Measurements from ENCODE around the gene ZNF230. TPM values are rescaled to one million over a fixed set of nuclear protein-coding genes. Genes with fewer than 3 reads are reported as not detected.

ZNF230 gene
- total and polyA plus RNA-seq, 8 donors: 4.0 to 10.7 (median 9.1) TPM

- peaks cover 0 to 17% of the 10 kb centered on the region in 2 donors for H3K36me3 ChIP-seq
- peaks cover 0 to 35% of the 10 kb centered on the region in 2 donors for H3K9me3 ChIP-seq
- ATAC-seq: peak; percentile 100
- H3K27ac ChIP-seq: peak within 1 kb of the TSS; percentile 33 to 70
- peak within 1 kb of the TSS; percentile 65 to 89 for H3K4me3 ChIP-seq
- DNase-seq: peak; percentile 93 to 96 (median 96)
- intact Hi-C loops (cut with DNase I): no loop called here
- TF ChIP-seq, protein P1, sequence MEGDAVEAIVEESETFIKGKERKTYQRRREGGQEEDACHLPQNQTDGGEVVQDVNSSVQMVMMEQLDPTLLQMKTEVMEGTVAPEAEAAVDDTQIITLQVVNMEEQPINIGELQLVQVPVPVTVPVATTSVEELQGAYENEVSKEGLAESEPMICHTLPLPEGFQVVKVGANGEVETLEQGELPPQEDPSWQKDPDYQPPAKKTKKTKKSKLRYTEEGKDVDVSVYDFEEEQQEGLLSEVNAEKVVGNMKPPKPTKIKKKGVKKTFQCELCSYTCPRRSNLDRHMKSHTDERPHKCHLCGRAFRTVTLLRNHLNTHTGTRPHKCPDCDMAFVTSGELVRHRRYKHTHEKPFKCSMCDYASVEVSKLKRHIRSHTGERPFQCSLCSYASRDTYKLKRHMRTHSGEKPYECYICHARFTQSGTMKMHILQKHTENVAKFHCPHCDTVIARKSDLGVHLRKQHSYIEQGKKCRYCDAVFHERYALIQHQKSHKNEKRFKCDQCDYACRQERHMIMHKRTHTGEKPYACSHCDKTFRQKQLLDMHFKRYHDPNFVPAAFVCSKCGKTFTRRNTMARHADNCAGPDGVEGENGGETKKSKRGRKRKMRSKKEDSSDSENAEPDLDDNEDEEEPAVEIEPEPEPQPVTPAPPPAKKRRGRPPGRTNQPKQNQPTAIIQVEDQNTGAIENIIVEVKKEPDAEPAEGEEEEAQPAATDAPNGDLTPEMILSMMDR (IDR thresholded peaks at IDR 0.05): no peak
- H3K4me1 ChIP-seq: peaks cover 7 to 17% of the 10 kb centered on the region in 2 donors
- H3K27me3 ChIP-seq: peaks cover 0 to 28% of the 10 kb centered on the region in 2 donors
These were observed 49.1 kb downstream of the ZNF230 start, which contains the start of gene ZNF223 for GRCh38 chr19:44051650-44052402. ZNF223 (plus strand) TSS chr19:44052036; CDS start chr19:44055177, 3,141 bp downstream.

- Histone ChIP-seq H3K36me3 (peaks cover 0 to 57% of the 10 kb centered on the region in 2 donors), H3K9me3 (peaks cover 0 to 54% of the 10 kb centered on the region in 2 donors), H3K27ac (no peak overlapping the region), H3K4me3 (no peak overlapping the region), H3K27me3 (no peaks in the 10 kb centered on the region), H3K4me1 (peaks cover 7 to 16% of the 10 kb centered on the region in 2 donors)
- ATAC-seq: no peak
- TF ChIP-seq, protein P1 (IDR thresholded peaks at IDR 0.05): no peak
- DNase-seq: no peak
- intact Hi-C loops (cut with DNase I): no loop called here
These were observed 53.1 kb downstream of the ZNF230 start for GRCh38 chr19:44055870-44056269.

GRCh38 chr19:44059229-44059628, 56.5 kb downstream of the ZNF230 start:
- intact Hi-C loops (cut with DNase I): no loop called here
- TF ChIP-seq, protein P1 (IDR thresholded peaks at IDR 0.05): no peak
- DNase-seq (no peak), ATAC-seq (no peak)
- H3K9me3 ChIP-seq: peaks cover under 1 to 78% of the 10 kb centered on the region in 2 donors
- H3K36me3 ChIP-seq: peaks cover 0 to 90% of the 10 kb centered on the region in 2 donors
- H3K27me3 ChIP-seq: no peaks in the 10 kb centered on the region
- H3K4me1 ChIP-seq: no peaks in the 10 kb centered on the region
- H3K4me3 ChIP-seq: no peak overlapping the region
- no peak overlapping the region for H3K27ac ChIP-seq

- H3K4me3 ChIP-seq: no peak overlapping the region
- DNase-seq (no peak), ATAC-seq (no peak)
- H3K9me3 ChIP-seq: peaks cover 2 to 78% of the 10 kb centered on the region in 2 donors
- H3K27ac ChIP-seq: no peak overlapping the region
- intact Hi-C loops (cut with DNase I): no loop called here
- TF ChIP-seq, protein P1 (IDR thresholded peaks at IDR 0.05): no peak
- H3K36me3 ChIP-seq: peaks cover 0 to 96% of the 10 kb centered on the region in 2 donors
- no peaks in the 10 kb centered on the region for H3K4me1 ChIP-seq
- no peaks in the 10 kb centered on the region for H3K27me3 ChIP-seq
These were observed 58.3 kb downstream of the ZNF230 start for GRCh38 chr19:44061038-44061437.

Other genes with a start within 250 kb of the ZNF230 start
- 10 to 100 TPM; 40.9 to 49.6 TPM for gene SMG9, start 248.0 kb upstream of the ZNF230 start, total RNA-seq
- gene SMG9, start 248.0 kb upstream of the ZNF230 start, polyA plus RNA-seq (ENCODE audit: insufficient read length in 6 of 6): 10 to 100 TPM; 48.5 to 66.2 (median 55.7) TPM
- gene KCNN4, start 222.0 kb upstream of the ZNF230 start, total RNA-seq: 10 to 100 TPM in 1 of 2 donors, 1 to 10 TPM in 1; 9.6 to 21.5 TPM
- 1 to 10 TPM in 5 of 6 donors, under 1 TPM in 1; 0.67 to 4.3 (median 2.0) TPM for gene KCNN4, start 222.0 kb upstream of the ZNF230 start, polyA plus RNA-seq (ENCODE audit: insufficient read length in 6 of 6)
- 1 to 10 TPM; 2.2 to 6.3 TPM for gene LYPD5, start 200.5 kb upstream of the ZNF230 start, total RNA-seq
- under 1 TPM; 0.20 to 0.80 (median 0.46) TPM for gene LYPD5, start 200.5 kb upstream of the ZNF230 start, polyA plus RNA-seq (ENCODE audit: insufficient read length in 6 of 6)
- gene ZNF283, start 175.6 kb upstream of the ZNF230 start, total RNA-seq: 10 to 100 TPM in 1 of 2 donors, 1 to 10 TPM in 1; 8.1 to 10.4 TPM
- 10 to 100 TPM; 19.2 to 26.8 (median 22.6) TPM for gene ZNF283, start 175.6 kb upstream of the ZNF230 start, polyA plus RNA-seq (ENCODE audit: insufficient read length in 6 of 6)
- 1 to 10 TPM; 2.1 to 6.1 TPM for gene ZNF404, start 119.0 kb upstream of the ZNF230 start, total RNA-seq
- 10 to 100 TPM; 16.0 to 22.6 (median 21.1) TPM for gene ZNF404, start 119.0 kb upstream of the ZNF230 start, polyA plus RNA-seq (ENCODE audit: insufficient read length in 6 of 6)
- 10 to 100 TPM; 12.9 to 13.4 TPM for gene ZNF45, start 67.7 kb upstream of the ZNF230 start, total RNA-seq
- 10 to 100 TPM; 30.1 to 33.4 (median 32.1) TPM for gene ZNF45, start 67.7 kb upstream of the ZNF230 start, polyA plus RNA-seq (ENCODE audit: insufficient read length in 6 of 6)
- 1 to 10 TPM; 4.3 to 6.5 TPM for gene ZNF221, start 51.7 kb upstream of the ZNF230 start, total RNA-seq
- gene ZNF221, start 51.7 kb upstream of the ZNF230 start, polyA plus RNA-seq (ENCODE audit: insufficient read length in 6 of 6): 10 to 100 TPM in 1 of 6 donors, 1 to 10 TPM in 5; 6.4 to 11.9 (median 9.4) TPM
- gene ZNF155, start 18.8 kb upstream of the ZNF230 start, total RNA-seq: 1 to 10 TPM; 7.2 to 8.1 TPM
- gene ZNF155, start 18.8 kb upstream of the ZNF230 start, polyA plus RNA-seq (ENCODE audit: insufficient read length in 6 of 6): 10 to 100 TPM; 16.3 to 20.6 (median 17.8) TPM
- gene ZNF222, start 22.4 kb downstream of the ZNF230 start, total RNA-seq: 1 to 10 TPM; 3.2 to 3.4 TPM
- gene ZNF222, start 22.4 kb downstream of the ZNF230 start, polyA plus RNA-seq (ENCODE audit: insufficient read length in 6 of 6): 10 to 100 TPM in 5 of 6 donors, 1 to 10 TPM in 1; 9.6 to 13.4 (median 10.4) TPM
- 1 to 10 TPM; 5.0 to 5.1 TPM for gene ZNF223, start 49.1 kb downstream of the ZNF230 start, total RNA-seq
- gene ZNF223, start 49.1 kb downstream of the ZNF230 start, polyA plus RNA-seq (ENCODE audit: insufficient read length in 6 of 6): 10 to 100 TPM; 11.9 to 16.1 (median 14.1) TPM
- gene ZNF284, start 69.2 kb downstream of the ZNF230 start, total RNA-seq: 1 to 10 TPM; 2.4 to 3.3 TPM
- gene ZNF284, start 69.2 kb downstream of the ZNF230 start, polyA plus RNA-seq (ENCODE audit: insufficient read length in 6 of 6): 1 to 10 TPM; 6.1 to 9.9 (median 7.4) TPM
- 10 to 100 TPM; 21.6 to 21.7 TPM for gene ZNF224, start 91.4 kb downstream of the ZNF230 start, total RNA-seq
- 10 to 100 TPM; 43.2 to 52.7 (median 50.9) TPM for gene ZNF224, start 91.4 kb downstream of the ZNF230 start, polyA plus RNA-seq (ENCODE audit: insufficient read length in 6 of 6)
- 1 to 10 TPM; 4.5 to 5.4 TPM for gene ZNF225, start 110.4 kb downstream of the ZNF230 start, total RNA-seq
- 10 to 100 TPM; 11.4 to 14.5 (median 11.6) TPM for gene ZNF225, start 110.4 kb downstream of the ZNF230 start, polyA plus RNA-seq (ENCODE audit: insufficient read length in 6 of 6)
- 10 to 100 TPM; 11.2 to 13.0 TPM for gene ZNF234, start 138.6 kb downstream of the ZNF230 start, total RNA-seq
- 10 to 100 TPM; 16.1 to 22.2 (median 20.9) TPM for gene ZNF234, start 138.6 kb downstream of the ZNF230 start, polyA plus RNA-seq (ENCODE audit: insufficient read length in 6 of 6)
- gene ZNF226, start 162.1 kb downstream of the ZNF230 start, total RNA-seq: 10 to 100 TPM; 14.5 to 20.6 TPM
- gene ZNF226, start 162.1 kb downstream of the ZNF230 start, polyA plus RNA-seq (ENCODE audit: insufficient read length in 6 of 6): 10 to 100 TPM; 25.3 to 37.7 (median 27.8) TPM
- 10 to 100 TPM; 13.3 to 13.8 TPM for gene ZNF227, start 209.6 kb downstream of the ZNF230 start, total RNA-seq
- gene ZNF227, start 209.6 kb downstream of the ZNF230 start, polyA plus RNA-seq (ENCODE audit: insufficient read length in 6 of 6): 10 to 100 TPM; 24.8 to 34.9 (median 28.6) TPM

Data from left lung (tissue), 10 donors.